CD1c-positive myeloid dendritic cell (primary cell): ENCODE data around the gene ABCA1.
"Not testable (repeated sequence)": the region's sequence is repeated elsewhere in the genome, so short reads cannot be mapped to it uniquely, and the experiment has no call there.

Experiments used
- DNase-seq: peaks from one replicate; pipeline ENCODE4 v3.0.0-alpha.2; 2016; ENCODE audit errors: extremely low spot score

Gene ABCA1

DNA sequence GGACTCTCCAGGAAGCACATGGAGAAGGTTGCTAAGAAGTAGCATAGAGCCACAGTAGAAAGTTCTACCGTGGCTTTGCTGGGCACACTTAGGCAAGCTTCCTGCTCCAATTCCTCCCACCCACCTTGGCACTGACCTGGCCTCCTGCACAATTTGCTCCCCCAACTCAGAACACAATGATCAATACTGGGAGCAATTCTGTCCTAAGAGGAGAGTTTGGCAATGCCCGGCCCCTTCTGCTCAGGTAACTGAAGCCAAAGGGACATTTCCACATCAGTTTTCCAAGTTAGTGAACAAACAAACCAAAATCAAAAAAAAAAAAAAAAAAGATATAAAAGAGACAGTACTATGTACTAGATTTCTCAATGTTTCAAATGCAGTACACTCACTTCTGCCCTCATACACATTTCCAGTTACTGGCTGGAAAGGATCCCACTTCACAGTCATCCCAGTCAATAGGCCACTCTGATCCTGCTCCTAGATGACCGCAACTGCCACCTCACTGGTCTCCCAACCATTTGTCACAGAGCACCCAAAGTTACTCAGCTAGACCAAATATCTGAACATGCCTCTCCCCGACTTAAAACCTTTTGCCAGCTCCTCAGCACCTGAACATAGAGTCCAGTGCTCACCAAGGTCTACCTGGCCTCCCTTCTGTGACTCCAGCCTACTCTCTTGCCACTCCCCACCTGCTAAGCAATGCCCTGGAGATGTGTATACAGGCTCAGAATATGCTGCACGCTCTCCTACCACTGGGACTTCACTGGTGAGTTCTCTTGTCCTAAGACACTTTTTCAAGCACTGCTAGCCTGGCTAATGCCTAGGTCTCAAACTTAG, 21.3 kb downstream of the ABCA1 start:
- DNase-seq = no peak

DNA sequence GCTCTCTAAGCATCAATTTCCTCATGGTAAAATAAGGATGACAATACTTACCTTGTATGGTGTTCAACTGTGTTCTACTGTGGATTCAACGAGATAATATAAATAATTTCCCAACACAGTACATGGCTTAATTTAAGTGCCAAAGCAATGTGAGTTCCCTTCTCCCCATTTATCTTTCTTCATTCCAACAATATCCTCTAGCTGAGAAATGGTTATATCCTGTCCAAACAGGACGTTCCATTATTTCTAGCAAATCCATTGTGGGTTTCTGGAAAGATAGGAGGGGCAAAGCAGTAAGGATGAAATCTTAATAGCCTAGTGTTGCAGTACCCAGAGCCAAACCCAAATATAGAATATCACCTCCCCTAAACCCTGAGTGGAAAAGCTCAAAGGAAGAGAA, 22.0 kb downstream of the ABCA1 start:
- DNase-seq = no peak

DNA sequence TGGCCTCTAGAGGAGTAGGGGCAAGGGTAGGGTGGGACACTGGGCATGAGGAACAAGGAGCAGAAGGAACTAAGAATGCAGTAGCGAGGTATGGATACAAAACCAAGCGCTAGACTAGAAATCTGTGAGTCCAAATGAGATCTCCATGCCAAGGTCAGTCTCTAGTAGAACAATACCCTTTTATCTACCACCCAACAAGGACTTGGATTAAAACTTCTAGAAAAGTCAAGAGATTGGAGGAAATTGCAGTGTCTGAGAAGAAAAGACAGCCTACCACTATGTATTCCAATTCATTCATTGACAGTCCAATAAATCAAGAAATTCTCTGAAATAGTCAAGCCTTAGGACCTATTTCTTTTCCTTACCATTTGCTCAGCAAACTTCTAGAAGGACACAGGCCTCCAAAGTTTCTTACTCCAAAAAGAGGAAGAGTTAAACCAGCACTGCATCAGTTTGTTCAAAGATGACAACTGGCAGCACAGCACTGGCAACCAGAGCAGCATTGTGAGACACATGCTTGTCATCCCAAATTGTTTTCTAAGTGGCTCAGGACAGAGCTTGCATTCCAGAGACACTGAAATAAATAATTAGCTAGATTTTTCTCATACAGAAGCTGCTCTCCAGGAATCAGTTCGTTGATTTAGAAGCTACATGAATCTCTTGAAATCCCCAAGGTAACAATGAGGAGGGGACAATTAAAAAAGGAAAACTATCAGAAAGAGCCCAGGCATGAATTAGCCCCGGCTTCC, 22.6 kb downstream of the ABCA1 start:
- no peak for DNase-seq

DNA sequence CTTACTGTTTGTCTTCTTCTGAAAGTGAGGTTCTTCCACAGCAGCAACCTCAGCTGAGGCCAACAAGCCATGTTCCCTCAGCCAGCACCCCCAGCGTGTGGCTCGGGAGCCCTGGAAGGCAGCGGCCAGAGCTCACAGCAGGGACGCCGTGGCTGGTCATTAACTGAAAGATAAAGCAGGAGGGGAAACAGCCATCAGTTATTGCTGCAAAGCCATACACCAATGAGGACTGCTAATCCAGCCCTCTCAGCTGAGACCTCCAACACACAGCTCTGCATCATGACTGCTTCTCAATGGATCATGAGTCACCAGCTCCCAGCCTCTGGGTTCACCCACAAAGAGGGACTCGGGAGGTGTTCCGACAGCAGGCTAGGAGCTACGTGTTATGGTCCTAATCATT, 24.3 kb downstream of the ABCA1 start:
- no peak for DNase-seq

DNA sequence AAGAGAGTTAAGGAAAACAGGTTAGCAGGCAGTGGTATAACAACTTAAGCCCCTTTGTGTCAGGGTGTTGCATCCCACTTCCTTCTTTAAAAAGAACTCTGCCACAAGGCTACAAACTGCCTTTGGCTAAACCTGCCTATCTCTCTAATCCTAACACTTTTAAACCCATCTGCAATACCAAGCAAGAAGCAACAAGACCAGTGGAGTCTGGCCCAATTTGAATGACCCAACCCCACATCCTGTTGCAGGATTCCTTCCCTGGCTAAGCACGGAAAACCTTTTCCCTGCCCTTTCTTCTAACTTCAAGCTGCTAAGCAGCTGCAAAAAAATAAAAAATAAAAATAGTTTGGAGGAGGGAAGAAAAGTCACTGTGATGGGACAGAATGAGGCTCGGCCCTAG, 27.1 kb downstream of the ABCA1 start:
- DNase-seq = no peak

DNA sequence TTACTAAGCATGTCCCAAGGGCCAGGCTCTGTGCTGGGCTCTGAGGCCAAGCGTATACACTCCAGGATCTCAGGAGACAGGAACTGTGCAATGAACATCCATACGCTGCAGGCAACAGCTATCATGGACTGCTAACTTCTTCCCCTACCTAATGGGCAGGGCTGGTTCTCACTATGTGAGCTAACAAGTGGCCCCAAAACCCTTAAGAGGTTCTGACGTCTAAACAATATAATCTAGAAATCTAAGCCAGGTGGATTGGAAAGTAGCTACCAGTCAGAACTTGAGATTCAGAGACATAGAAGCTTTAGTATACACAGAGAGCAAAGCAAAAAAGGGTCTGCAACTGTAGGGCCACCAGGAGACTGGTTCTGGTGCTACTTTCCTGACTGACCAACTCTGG, 27.6 kb downstream of the ABCA1 start:
- DNase-seq = no peak

DNA sequence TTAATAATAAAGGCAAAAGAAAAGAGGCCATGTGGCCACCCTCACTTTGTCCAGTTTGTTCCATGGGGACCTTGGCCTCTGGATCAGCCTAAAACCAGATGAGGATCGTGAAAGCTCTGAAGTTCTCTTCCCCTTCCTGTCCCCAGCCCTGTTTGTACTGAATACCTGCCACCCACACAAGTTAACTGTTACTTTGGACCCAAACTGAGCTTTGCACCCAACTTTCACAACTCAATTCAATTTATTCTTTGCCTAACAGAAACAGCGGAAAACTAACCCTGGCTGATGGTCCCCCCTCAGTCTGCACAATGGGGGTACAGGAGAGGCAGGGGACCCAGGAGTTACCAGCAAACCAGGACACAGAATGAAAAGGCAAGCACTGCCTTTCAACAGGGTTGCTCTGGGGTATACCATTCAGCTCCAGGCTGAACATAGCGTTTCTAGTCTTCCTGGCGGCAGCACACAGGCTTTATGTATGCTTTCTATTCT, 28.2 kb downstream of the ABCA1 start:
- no peak for DNase-seq

DNA sequence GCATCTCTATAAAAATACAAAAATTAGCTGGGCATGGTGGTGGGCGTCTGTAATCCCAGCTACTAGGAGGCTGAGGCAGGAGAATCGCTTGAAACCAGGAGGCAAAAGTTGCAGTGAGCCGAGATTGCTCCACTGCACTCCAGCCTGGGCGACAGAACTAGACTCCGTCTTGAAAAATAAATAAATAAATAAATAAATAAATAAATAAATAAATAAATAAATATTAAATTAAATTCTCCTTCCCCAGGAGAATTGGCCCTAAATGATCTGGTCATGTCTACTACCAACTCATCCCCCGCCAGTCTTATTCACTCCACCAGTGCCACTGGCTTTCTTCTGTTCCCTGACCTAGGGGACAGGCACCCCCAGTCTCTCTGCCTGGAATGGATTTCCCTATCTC, 29.6 kb downstream of the ABCA1 start:
- DNase-seq = not testable (repeated sequence)

DNA sequence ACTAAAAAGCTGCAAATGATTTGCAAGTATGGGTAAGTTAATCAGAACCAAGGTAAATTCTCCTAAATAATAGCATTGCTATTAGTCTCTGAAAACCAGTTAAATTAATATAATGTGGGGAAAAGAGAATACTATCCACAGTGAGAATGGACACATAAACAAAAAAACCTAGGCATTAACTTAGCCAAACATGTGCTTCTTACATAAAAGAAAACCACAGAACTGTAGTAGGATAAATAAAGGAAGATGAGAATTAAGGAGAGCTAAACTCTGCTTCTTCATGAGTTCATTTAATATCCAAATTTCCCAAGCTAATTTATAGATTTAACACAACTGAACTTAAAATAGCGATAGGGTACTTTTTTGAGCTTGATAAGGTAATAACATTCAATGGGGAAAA, 31.8 kb downstream of the ABCA1 start:
- no peak for DNase-seq

DNA sequence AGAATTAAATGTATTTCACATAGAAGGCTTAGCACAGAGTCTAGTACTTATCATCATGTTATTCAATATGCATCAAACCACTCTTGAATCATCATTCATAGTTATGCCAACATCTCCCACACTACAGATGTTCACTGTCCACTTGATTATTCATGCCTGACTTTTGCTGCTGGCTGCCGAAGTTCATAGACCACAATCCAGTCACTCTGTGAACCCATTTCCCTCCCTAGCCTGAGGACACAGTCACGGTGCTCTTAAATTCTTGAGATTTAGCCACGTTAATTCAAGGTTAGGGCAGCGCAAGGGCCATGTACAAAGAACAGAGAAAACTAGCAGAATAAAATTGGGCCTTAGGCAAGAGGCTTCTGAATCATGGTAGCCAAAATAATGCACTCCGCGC, 32.4 kb downstream of the ABCA1 start:
- no peak for DNase-seq

DNA sequence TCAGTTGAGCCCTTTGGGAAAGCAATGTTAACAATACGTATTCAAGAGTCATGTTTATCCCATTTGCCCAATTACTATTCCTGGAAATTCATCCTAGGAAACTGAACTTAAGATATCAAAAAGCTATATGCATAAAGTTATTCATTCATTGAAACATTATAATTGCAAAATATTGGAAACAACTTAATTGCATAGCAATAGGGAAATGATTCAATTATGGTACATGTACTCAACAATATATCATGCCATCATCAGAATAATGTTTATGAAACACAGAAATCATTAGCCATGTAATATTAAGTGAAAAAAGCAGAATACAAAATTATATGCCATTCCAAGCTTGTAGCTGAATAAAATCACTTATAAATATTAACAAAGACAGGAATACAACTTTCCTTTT, 35.3 kb downstream of the ABCA1 start:
- DNase-seq = no peak

DNA sequence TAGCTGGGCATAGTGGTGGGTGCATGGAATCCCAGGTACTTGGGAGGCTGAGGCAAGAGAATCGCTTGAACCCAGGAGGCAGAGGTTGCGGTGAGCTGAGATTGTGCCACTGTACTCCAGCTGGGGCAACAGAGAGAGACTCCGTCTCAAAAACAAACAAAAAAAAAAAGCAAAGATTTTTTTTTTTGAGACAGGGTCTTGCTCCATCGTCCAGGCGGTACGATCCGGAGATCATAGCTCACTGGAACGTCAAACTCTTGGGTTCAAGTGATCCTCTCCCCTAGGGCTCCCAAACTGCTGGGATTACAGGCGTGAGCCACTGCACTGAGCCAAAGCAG, 37.6 kb downstream of the ABCA1 start:
- DNase-seq = no peak

DNA sequence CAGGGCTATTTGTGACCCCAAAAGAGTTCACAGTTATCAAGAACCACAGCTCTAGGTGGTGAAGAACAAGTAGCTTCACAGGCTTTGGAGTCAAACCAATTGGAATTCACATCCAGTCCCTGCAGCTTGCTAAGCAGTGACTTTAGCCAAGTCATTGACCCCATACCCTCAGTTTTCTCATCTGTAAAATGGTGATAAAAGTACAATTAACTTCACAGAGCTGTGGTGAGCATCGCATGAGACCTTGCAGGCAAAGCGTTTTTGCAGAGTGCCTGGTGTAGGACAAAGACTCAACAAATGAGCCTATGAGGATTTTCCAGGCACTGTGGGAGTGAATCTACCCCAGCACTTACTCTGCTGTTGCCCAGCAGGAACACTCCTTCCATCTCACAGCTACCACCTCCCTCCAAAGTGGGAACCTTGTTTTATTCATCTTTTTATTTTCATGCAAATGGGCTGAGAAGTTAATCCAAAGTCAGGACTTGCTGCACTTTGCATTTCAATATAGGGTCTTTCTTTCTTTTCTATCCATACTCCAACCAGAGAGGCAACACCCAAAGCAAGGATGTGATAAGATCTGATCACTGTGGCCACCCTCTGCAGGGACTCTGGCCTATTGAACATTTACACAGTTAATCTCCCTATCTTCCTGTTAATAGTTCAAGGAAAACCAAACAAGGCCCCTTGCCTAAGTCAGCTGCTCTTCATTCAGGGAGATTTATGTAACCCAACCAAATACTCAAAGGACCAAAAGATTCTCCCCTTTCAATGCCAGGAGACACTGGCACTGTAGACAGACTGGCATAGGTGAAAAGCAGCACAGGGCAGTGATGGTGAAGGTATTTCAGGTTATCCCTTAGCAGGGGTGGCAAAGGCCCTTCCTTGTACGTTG, 41.9 kb downstream of the ABCA1 start:
- DNase-seq = no peak

DNA sequence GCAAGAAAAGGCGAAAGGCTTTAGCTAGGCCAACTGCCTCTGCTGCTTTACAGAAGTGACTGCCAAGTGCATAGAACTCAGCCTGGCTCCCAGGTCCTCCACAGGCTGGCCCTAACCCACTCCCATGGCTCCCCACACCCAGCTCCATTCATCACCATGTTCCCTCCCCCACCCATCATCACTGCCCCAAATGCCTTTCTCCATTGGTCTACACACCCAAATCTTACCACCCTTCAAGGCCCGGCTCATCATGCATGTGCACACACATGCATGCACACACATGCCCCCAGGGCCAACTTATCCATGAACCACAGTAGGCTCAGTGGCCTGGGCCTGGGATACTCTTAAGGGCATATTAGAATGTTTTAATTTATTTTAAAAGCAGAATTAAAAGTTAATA, 44.8 kb downstream of the ABCA1 start:
- no peak for DNase-seq

DNA sequence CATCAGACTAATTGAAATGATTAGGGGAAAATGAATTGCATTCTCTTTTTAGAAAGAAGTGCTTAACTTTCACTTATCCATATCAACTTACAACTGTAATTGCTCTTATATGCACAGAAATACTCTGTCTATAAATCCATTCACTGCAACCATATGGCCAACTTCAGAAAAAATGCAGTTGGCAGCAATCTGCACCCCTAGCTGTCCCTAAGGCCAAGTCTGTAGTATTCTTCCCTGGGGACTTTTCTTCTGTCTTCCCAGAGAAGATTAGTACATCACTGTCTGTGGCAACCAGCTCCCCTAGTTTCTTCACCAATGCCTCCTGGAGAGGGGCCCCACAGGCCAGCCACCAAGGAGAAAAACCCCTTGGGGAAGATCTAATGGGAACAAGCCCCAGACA, 45.4 kb downstream of the ABCA1 start:
- no peak for DNase-seq

DNA sequence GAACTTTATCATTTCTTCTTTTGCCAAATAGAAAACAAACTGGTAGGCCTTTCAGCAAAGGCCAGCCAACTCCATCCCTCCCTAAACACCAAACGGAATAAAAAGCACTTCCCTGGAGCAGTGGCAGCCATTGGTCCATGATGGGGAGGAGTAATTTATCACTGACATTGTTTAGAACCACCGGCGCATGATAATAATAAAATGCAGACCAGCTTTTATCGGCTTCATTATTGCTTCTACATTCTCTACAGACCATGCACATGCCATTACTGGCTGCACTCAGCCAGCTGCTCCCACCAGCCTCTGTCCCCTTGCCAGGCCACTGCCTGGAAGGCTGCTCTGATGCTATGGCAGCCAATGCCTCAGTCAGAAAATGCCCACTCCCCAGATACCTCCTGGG, 45.9 kb downstream of the ABCA1 start:
- no peak for DNase-seq

DNA sequence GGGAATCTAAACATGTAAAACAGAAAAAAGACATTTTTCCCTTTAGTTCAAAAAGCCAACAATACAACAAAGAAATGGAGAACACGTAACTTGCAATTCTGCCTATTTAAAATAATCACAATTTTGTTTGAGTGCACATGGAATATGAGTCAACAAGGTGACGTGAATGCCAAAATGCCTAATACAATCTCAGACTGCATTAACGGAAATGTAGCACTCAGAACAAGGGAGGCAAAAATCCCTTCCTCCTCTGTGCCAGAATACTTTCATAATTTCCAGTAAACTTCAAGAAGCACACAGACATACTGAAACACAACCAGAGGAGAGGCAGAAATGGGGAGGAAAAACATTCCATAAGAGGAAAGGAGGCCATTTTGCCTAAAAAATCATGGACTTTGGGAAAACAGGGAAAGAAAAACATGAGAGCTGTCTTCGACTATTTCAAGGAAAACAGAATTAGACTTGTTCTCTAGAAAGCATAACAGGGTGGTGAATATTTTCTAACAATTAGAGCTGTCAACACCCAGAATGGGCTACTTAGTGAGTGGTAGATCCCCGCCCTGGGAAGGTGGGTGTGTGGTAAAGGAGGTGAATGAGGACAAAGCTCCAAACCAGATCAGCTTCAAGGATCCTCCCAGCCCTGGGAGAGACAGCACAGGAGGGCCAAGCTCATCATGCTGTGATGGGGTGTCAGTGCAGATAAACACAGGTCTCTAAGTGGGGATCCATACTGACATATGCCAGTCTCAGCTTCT, 48.2 kb downstream of the ABCA1 start:
- no peak for DNase-seq

DNA sequence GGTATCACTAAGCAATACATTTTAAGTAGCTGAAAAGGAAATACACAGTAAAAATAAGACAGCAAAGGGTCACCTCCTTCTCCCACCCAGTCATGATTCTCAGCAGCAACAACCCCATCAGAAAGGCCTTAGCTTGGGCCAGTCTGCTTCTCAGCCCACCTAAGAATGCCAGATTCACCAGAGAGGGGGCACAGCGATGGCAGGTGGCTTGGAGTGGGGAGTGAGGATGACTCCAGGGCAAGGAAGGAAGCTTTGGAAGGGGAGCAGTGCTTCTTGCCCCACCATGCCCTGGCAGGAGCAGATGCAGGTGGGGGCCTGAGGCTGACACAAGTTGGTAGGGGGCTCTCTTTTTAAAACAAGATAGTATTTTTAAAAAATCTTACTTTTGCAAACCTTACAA, 51.4 kb downstream of the ABCA1 start:
- DNase-seq = no peak

DNA sequence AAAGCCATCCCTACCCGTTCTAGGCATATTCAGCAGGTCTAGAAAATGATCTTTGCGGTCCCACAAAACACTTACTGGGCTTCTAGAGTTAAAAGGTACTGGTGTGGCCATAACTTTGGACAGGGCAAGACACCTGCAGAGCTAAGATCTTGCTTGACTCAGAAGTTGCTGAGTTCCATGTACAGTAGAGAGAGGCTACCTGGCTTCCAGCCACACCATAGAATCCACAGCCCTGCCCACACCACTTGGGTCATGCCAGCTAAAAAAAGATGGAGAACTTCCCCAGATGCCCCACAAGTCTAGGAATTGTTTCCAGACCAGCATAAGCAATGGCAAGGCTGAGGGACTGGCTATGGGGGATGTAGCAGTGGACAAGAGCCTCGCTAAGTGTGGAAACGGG, 52.1 kb downstream of the ABCA1 start:
- no peak for DNase-seq

DNA sequence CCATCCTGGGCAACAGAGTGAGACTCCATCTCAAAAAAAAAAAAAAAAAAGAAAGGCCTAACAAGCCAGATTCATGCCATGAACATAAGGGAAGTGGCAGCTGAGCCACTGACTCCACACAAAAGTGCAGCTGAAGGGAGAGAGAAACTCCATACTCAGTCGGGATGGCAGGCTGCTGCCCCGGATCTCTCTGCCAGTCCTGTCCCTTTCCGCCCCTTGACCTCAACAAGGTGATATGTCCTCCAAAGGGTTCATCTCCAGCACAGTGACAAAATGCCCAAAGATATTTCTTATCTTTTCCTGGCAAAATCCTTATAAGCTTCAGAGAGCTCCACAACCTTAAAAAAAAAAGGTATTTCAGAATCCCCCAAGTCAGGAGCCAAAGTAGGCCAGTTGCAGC, 52.6 kb downstream of the ABCA1 start:
- no peak for DNase-seq

DNA sequence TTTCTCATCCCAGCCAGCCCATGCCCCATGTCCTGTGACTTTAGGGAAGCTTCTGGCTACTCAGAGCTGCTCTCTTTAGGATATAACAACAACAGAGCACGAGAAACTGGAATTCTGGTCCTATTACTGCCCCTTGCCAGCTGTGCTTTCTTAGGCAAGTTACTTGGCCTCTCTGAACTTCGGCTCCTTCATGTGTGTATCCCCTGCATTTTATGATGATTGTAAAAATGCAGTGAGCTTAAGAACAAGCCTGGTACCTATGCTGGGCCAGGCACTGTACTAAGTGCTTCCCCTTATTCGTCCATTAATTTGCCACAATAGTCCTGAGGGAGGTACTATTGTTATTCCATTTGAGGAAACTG, 54.5 kb downstream of the ABCA1 start:
- no peak for DNase-seq
